GM18507 (cell line): ENCODE results near the gene CNN2.

ENCODE experiments used
- DNase-seq: peaks from one replicate; pipeline ENCODE4 v3.0.0; 2011; ENCODE audit warnings: low read depth; ENCODE audit not compliant: insufficient read length; ENCODE audit errors: extremely low spot score
- FAIRE-seq: peaks from 2 replicates; lab custom pipeline; 2011; peaks lifted over from hg19 to GRCh38; lab: Jason Lieb, UNC

The CNN2 gene

DNA sequence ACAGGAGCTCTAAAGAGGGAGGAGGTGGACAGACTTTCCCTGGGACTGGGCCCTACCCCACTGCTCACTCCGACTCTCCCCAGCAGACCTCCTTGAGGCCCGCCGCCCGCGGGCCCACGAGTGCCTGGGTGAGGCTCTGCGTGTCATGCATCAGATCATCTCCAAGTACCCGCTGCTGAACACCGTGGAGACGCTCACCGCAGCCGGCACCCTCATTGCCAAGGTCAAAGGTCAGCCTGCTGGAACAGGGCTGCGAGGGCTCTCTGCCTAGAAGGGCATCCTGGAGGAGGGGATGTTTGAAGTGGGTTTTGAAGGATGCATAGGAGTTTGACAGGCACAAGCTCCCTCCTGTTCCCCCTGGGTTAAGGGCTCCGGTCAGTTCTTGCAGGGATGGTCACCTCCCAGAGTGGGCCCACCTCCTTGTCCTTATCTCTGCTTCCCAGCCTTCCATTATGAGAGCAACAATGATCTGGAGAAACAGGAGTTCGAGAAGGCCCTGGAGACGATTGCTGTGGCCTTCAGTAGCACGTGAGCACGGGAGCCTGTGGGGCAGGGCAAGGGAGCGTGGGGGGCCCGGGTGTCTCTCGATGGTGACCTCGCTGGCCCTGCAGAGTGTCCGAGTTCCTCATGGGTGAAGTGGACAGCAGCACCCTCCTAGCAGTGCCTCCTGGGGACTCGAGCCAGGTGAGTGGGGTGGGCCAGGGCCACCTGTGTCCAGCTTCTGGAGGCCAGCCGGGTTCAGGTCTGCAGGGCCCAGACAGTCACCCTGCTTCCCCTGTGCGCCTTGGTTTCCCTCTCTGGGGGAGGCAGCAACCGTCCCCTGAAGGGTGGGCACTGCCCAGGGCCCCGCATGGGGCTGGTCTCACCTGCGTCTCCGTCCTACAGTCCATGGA is 46.9 kb downstream of the CNN2 start:
- DNase-seq, result no peak
- no peak for FAIRE-seq

DNA sequence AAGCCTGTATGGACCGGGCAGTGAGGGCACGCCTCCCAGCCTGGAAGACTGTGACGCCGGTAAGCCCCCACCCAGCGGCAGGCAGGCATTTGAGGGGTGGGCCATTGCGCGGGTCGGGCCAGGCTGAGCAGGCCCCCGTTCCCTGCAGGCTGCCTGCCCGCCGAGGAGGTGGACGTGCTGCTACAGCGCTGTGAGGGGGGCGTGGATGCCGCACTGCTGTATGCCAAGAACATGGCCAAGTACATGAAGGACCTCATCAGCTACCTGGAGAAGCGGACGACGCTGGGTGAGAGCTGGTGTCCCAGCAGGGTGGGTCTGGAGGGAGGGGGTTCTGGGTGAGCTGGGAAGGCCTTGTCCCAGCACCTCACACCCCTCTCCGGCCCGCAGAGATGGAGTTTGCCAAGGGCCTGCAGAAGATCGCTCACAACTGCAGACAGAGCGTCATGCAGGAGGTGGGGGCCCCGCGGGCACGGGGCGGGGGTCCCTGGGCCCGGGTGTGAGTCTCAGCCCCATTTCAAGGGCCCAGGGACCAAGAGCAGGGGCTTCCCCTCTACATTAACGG is 47.6 kb downstream of the CNN2 start:
- DNase-seq (no peak), FAIRE-seq (no peak)

DNA sequence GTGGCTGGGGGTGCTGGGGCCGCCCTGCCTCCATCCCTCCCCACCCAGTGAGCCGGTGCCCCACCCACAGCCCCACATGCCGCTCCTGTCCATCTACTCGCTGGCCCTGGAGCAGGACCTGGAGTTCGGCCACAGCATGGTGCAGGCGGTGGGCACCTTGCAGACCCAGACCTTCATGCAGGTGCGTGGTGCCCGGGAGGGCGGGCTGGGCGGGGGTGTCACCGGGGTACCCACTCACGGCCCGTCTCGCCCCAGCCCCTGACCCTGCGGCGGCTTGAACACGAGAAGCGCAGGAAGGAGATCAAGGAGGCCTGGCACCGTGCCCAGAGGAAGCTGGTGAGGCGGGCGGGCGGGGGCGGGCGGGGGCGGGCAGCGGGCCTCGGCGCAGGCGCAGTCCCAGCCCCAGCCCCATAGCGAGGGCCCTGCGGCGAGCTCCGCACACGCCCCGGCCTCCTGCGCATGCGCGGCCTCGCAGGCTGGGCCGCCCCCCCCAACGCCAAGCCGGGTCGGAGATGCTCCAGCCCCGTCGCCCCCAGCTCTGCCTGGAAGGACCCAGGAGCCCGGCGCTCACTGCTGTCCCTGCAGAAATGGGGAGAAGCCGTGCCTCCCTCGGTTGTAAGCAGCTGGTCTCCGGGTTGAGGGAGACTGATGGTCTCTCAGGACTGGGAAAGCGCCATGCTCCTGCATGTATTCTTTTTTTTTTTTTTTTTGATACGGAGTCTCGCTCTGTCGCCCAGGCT is 48.3 kb downstream of the CNN2 start:
- DNase-seq (peak; percentile 86), FAIRE-seq (peak; percentile 65)

DNA sequence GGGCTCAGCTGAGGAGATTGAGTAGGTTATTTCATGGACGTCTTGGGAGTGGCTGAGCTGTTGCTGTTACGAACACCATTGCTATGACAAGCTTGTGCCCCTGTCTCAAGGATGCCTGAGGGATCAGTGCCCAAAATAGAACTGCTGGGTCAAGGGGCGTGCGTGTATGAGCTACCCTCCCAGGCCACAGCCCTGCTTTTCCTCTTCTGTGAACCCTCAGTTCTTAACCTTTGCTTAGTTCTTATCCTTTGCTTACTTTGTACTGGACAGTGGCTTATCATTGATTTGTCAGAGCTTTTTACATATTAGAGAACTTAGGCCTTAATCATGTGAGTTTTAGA is 49.6 kb downstream of the CNN2 start:
- DNase-seq (no peak), FAIRE-seq (no peak)

GRCh38 chr19:1076951-1077350 is 50.5 kb downstream of the CNN2 start:
- FAIRE-seq (peak; percentile 98), DNase-seq (peak; percentile 80)

GRCh38 chr19:1079566-1080111 is 53.2 kb downstream of the CNN2 start:
- FAIRE-seq, result no peak
- DNase-seq, result no peak

- FAIRE-seq (no peak), DNase-seq (no peak)
These were observed 54.2 kb downstream of the CNN2 start for GRCh38 chr19:1080360-1081161.

DNA sequence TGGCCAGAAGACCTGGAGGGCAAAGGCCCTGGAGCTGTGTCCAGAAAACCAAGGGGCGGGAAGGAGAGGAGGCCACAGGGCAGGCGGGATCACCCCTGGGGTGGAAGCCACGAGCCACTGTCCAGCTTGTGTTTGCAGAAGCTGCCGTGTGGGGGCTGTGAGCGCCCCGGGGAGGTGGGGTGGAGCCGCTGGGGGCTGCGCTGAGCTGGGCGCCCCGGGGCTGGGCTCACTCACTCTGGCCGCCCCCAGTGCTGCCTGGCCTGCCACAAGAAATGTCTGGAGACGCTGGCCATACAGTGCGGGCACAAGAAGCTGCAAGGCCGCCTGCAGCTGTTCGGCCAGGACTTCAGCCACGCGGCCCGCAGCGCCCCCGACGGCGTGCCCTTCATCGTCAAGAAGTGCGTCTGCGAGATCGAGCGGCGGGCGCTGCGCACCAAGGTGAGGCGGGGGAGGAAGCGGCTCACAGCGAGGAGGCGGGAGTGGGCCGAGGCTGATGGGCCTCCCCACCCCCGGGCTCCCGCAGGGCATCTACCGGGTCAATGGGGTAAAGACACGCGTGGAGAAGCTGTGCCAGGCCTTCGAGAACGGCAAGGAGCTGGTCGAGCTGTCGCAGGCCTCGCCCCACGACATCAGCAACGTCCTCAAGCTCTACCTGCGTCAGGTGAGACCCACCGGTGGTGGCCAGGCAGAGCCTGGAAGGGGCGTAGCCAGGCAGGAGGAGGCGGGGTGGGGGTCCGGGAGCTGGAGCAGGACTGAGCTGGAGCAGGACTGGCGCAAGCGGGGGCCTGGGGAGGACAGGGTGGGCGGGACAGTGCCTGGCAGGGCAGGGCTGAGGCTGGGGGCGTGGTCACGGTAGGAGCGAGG is 55.1 kb downstream of the CNN2 start:
- no peak for FAIRE-seq
- no peak for DNase-seq

GRCh38 chr19:1082165-1082927 is 55.9 kb downstream of the CNN2 start:
- no peak for DNase-seq
- FAIRE-seq, result peak; percentile 52

GRCh38 chr19:1082928-1083816 is 56.8 kb downstream of the CNN2 start:
- no peak for FAIRE-seq
- DNase-seq, result no peak

DNA sequence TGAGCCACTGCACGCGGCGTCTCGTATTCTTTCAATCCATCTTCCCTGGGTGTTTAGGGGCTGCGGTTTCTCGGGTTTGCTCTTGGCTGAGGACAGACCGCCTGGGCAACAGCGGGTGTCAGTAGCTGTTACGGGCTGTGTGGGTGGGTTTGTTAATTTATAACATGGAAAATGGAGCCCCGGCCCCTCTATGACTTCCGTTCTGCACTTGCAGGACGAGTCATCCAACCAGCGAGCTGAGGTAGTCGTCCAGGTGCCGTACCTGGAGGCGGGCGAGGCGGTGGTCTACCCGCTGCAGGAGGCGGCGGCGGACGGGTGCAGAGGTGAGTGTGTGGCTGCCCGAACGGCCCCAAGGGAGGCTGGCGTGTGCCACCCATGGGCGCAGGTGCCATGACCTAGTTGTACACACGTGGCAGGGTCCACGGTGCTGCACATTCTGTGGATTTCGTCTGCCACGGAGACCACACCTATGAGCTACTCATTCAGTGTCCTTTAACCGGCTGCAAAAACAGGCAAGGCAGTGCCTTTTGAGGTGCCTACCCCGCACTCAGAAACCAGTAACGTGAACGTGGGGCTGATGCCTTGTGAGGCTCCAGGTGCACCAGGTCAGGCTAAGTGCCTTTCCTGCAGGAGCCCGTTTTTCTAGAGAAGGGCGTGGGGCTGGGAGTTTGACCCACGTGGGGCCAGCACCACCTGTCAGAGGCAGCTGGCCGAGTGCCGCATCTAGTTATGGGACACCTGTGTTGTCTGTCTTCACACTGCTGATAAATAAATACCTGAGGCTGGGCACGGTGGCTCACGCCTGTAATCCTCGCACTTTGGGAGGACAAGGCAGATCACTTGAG is 57.8 kb downstream of the CNN2 start:
- DNase-seq (no peak), FAIRE-seq (peak; percentile 64)

DNA sequence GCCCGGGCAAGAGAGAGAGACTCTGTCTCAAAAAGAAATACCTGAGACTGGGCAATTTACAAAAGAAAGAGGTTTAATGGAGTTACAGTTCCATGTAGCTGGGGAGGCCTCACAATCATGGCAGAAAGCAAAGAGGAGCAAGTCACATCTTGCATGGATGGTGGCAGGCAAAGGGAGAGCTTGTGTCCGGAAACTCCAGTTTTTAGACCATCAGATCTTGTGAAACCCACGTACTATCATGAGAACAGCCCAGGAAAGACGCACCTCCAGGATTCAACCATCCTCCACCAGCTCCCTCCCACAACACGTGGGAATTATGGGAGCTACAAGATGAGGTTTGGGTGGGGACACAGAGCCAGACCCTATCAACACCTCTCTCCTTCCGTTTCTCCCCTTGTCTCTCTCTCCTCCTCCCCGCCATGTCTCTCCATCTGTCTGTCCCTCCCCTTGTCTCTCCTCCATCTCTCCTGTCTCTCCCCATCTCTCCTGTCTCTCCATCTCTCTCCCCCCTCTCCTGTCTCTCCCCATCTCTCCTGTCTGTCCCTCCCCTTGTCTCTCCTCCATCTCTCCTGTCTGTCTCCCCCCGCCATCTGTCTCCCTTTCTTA is 58.7 kb downstream of the CNN2 start:
- DNase-seq (no peak), FAIRE-seq (no peak)

DNA sequence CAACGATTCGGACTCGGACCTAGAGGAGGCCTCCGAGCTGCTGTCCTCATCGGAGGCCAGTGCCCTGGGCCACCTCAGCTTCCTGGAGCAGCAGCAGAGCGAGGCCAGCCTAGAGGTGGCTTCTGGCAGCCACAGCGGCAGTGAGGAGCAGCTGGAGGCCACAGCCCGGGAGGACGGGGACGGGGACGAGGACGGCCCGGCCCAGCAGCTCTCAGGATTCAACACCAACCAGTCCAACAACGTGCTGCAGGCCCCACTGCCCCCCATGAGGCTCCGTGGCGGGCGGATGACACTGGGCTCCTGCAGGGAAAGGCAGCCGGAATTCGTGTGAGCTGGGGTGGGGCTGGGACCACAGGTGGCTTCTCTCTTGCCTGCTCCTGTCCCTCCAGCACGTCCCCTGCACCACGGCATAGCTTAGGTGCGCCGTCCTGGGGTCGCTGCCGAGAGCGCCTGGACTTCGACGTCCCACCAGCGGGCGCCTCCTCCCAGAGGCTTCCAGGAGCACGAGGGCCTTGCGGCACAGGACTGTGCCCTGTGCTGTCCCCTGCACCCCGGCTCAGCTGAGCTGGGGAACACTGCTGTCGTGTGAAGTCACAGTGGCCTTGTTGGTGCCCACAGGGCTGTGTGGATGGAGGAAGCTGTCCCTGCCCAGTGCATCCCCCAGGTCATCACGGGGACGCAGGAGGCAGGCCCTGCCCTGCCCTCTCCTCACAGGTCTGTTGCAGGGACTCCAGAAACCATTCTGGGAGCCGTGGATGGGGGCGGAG is 59.5 kb downstream of the CNN2 start:
- DNase-seq (no peak), FAIRE-seq (no peak)

DNA sequence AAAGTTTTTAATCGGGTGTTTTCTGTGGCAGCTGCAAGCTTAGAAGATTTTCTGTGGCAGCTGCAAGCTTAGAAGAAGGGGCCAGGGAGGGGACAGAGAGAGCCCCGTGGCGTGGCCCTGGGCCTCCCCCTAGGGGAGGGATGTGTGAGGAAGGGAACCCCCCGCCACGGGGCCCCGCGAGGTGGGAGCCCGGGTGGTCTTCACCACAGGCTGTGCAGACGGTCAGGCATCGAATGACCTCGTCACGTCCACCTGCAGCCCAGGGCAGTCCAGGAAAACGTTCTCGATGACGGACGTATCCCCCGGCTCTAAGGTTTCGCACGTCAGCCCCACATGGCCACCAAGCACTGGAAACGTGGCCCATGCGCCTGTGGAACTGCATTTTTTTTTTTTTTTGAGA is 60.2 kb downstream of the CNN2 start:
- no peak for FAIRE-seq
- DNase-seq, result no peak

- no peak for DNase-seq
- FAIRE-seq, result peak; percentile 84
These were observed 61.5 kb downstream of the CNN2 start for GRCh38 chr19:1087813-1088415.
